K562 (cell line): ENCODE results near the gene BLVRA. TPM values are rescaled to one million over a fixed set of nuclear protein-coding genes. Genes with fewer than 3 reads are reported as not detected.

Experiments
- ETS2 ChIP-seq: IDR thresholded peaks from 2 replicates; pipeline ENCODE4 v1.6.1; 2016; ENCODE audit warnings: borderline replicate concordance, missing genetic modification characterization, mild to moderate bottlenecking, moderate library complexity, missing compliant biosample characterization; ENCODE audit not compliant: poor library complexity, severe bottlenecking
- KLF6 ChIP-seq: fragments of 250-450 bp; sonication (Bioruptor Pico); IDR thresholded peaks from 2 replicates; pipeline ENCODE4 v1.4.0; 2020; ENCODE audit warnings: mild to moderate bottlenecking, moderate library complexity, borderline replicate concordance
- MAFK ChIP-seq: IDR thresholded peaks from 2 replicates; pipeline ENCODE4 v1.6.1; 2011; ENCODE audit warnings: low read length, improper control_type of control experiment
- POLR3G ChIP-seq: IDR thresholded peaks from 2 replicates; pipeline ENCODE4 v1.6.1; 2011; ENCODE audit not compliant: insufficient read length, insufficient replicate concordance; ENCODE audit errors: extremely low read depth
- ZBTB2 ChIP-seq: fragments of 450-650 bp; IDR thresholded peaks from 2 replicates; pipeline ENCODE4 v1.6.1; 2016; ENCODE audit warnings: antibody characterized with exemption
- ZFPM2 ChIP-seq: fragments of 250-450 bp; sonication (Bioruptor Pico); IDR thresholded peaks from 2 replicates; pipeline ENCODE4 v1.5.1; 2022; ENCODE audit warnings: mild to moderate bottlenecking
- ZNF121 ChIP-seq: sonication (generic); formaldehyde crosslinking; conservative IDR thresholded peaks from 2 replicates; pipeline ENCODE4 v1.8.0; 2022; ENCODE audit warnings: missing genetic modification reagents
- ZNF41 ChIP-seq: fragments of 250-450 bp; sonication (Bioruptor Pico); conservative IDR thresholded peaks from 2 replicates; pipeline ENCODE4 v1.4.0; 2020; ENCODE audit warnings: mild to moderate bottlenecking
- ZNF764 ChIP-seq: fragments of 250-450 bp; sonication (Bioruptor Pico); IDR thresholded peaks from 2 replicates; pipeline ENCODE4 v1.4.0; 2020; ENCODE audit warnings: low read depth, mild to moderate bottlenecking, moderate library complexity
- polyA plus RNA-seq, 8 experiments: library from polyadenylated mRNA; depleted of rRNA in 4 of 8; stranded (reverse) in 5 of 8; unstranded in 3 of 8; fragments of >200 nt; fragmentation: Nextera tagmentation in 2 of 8; fragmentation: Illumina TruSeq in 1 of 8; extraction: Ambion mirVana in 2 of 8; extraction: Trizol in 1 of 8; gene quantifications; 2 replicates each; pipeline versions ENCODE4 v1.2.1 to v1.2.3, GENCODE V29; 2011 to 2014; ENCODE audit warnings: inconsistent platforms in 1 of 8, missing spikeins in 1 of 8
- total RNA-seq, 7 experiments: library from RNA; depleted of rRNA in 6 of 7; stranded (reverse); fragments of >200 nt in 6 of 7; fragmentation: Illumina TruSeq in 2 of 7; extraction: Trizol in 2 of 7; gene quantifications; 2 replicates each; pipeline versions ENCODE4 v1.2.1 to v1.2.3, GENCODE V29; 2011 to 2021; ENCODE audit warnings: low replicate concordance in 1 of 7
- TF ChIP-seq, protein P1 (sequence below), 2 experiments: fragments of 150-350 bp in 1 of 2; IDR thresholded peaks; 2 replicates each; pipeline ENCODE4 v1.6.1; 2012 to 2016; ENCODE audit warnings: low read depth in 2 of 2, low read length in 2 of 2, mild to moderate bottlenecking in 1 of 2, moderate library complexity in 1 of 2
- TF ChIP-seq, protein P2 (sequence below), 2 experiments: IDR thresholded peaks; 2 replicates each; pipeline ENCODE4 v1.6.1; 2011; ENCODE audit warnings: borderline replicate concordance in 1 of 2, control low read depth in 1 of 2, low read depth in 1 of 2, low read length in 1 of 2, mild to moderate bottlenecking in 1 of 2, mixed read lengths in 1 of 2, moderate library complexity in 1 of 2; ENCODE audit not compliant: insufficient read depth in 1 of 2, insufficient read length in 1 of 2, poor library complexity in 1 of 2, severe bottlenecking in 1 of 2; ENCODE audit errors: extremely low read depth in 1 of 2
- TF ChIP-seq, protein P3 (sequence below): fragments of 450-650 bp; conservative IDR thresholded peaks from 2 replicates; pipeline ENCODE4 v1.6.1; 2016; ENCODE audit warnings: missing genetic modification characterization, low read depth, mild to moderate bottlenecking, control low read depth, missing compliant biosample characterization
- TF ChIP-seq, protein P4 (sequence below): sonication (generic); formaldehyde crosslinking; IDR thresholded peaks from 2 replicates; pipeline ENCODE4 v1.8.1; 2023; ENCODE audit warnings: missing genetic modification reagents, mild to moderate bottlenecking, borderline replicate concordance

Gene BLVRA
- total and polyA plus RNA-seq, 9 of the 15 experiments (the other 6 are each of a cell fraction or from before 2014, with no cell fraction given): 48.5 to 147 (median 61.5) TPM

DNA sequence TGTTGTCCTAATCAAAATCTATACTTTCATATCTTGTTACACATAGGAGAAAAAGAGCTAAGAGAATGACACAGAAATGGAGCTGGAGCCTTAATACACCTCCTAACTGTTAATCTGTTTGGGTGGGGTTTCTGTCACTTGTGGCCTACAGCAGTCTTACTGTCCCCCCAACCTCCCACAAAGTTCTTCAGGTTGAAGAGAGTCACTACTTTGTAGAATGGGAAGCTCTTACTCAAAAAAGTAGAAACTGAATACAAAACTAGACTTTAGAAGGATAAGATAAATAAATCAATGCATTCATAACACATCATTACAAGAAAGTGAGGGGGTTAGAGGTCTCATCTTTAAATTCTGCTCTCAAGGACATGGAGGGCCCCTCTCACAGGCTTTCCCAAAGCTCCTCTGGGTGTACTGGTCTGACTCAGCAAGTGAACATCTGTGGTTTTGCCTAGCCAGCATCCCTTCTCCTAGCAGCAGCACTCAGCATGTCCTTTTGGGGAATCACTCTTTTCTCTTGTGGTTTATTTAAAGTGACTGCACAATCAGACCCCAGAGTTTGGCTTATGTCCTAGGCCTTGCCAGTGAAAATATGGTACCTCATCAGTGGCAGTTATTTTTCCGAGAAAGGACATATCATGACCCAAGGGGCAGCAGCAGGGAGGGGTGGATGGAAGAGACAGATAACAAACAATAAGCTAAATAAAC, 2.0 kb upstream of the BLVRA start (continued):
- no peak for TF ChIP-seq ZNF764 (CRISPR knock-in tag)
- no peak for TF ChIP-seq ZFPM2
- no peak for TF ChIP-seq POLR3G
- TF ChIP-seq, protein P1, sequence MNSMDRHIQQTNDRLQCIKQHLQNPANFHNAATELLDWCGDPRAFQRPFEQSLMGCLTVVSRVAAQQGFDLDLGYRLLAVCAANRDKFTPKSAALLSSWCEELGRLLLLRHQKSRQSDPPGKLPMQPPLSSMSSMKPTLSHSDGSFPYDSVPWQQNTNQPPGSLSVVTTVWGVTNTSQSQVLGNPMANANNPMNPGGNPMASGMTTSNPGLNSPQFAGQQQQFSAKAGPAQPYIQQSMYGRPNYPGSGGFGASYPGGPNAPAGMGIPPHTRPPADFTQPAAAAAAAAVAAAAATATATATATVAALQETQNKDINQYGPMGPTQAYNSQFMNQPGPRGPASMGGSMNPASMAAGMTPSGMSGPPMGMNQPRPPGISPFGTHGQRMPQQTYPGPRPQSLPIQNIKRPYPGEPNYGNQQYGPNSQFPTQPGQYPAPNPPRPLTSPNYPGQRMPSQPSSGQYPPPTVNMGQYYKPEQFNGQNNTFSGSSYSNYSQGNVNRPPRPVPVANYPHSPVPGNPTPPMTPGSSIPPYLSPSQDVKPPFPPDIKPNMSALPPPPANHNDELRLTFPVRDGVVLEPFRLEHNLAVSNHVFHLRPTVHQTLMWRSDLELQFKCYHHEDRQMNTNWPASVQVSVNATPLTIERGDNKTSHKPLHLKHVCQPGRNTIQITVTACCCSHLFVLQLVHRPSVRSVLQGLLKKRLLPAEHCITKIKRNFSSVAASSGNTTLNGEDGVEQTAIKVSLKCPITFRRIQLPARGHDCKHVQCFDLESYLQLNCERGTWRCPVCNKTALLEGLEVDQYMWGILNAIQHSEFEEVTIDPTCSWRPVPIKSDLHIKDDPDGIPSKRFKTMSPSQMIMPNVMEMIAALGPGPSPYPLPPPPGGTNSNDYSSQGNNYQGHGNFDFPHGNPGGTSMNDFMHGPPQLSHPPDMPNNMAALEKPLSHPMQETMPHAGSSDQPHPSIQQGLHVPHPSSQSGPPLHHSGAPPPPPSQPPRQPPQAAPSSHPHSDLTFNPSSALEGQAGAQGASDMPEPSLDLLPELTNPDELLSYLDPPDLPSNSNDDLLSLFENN (IDR thresholded peaks at IDR 0.05; ENCODE audit: low read depth in 2 of 2, low read length in 2 of 2): no peak
- TF ChIP-seq, protein P2, sequence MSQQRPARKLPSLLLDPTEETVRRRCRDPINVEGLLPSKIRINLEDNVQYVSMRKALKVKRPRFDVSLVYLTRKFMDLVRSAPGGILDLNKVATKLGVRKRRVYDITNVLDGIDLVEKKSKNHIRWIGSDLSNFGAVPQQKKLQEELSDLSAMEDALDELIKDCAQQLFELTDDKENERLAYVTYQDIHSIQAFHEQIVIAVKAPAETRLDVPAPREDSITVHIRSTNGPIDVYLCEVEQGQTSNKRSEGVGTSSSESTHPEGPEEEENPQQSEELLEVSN (IDR thresholded peaks at IDR 0.05; ENCODE audit: borderline replicate concordance in 1 of 2, extremely low read depth in 1 of 2, insufficient read depth in 1 of 2, insufficient read length in 1 of 2, low read depth in 1 of 2, low read length in 1 of 2, poor library complexity in 1 of 2, severe bottlenecking in 1 of 2): no peak
- TF ChIP-seq ETS2 (tag): no peak
- TF ChIP-seq, protein P3, sequence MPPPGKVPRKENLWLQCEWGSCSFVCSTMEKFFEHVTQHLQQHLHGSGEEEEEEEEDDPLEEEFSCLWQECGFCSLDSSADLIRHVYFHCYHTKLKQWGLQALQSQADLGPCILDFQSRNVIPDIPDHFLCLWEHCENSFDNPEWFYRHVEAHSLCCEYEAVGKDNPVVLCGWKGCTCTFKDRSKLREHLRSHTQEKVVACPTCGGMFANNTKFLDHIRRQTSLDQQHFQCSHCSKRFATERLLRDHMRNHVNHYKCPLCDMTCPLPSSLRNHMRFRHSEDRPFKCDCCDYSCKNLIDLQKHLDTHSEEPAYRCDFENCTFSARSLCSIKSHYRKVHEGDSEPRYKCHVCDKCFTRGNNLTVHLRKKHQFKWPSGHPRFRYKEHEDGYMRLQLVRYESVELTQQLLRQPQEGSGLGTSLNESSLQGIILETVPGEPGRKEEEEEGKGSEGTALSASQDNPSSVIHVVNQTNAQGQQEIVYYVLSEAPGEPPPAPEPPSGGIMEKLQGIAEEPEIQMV (tag): no peak
- TF ChIP-seq ZBTB2: no peak
- peak; percentile 85 for TF ChIP-seq MAFK
- TF ChIP-seq, protein P4, sequence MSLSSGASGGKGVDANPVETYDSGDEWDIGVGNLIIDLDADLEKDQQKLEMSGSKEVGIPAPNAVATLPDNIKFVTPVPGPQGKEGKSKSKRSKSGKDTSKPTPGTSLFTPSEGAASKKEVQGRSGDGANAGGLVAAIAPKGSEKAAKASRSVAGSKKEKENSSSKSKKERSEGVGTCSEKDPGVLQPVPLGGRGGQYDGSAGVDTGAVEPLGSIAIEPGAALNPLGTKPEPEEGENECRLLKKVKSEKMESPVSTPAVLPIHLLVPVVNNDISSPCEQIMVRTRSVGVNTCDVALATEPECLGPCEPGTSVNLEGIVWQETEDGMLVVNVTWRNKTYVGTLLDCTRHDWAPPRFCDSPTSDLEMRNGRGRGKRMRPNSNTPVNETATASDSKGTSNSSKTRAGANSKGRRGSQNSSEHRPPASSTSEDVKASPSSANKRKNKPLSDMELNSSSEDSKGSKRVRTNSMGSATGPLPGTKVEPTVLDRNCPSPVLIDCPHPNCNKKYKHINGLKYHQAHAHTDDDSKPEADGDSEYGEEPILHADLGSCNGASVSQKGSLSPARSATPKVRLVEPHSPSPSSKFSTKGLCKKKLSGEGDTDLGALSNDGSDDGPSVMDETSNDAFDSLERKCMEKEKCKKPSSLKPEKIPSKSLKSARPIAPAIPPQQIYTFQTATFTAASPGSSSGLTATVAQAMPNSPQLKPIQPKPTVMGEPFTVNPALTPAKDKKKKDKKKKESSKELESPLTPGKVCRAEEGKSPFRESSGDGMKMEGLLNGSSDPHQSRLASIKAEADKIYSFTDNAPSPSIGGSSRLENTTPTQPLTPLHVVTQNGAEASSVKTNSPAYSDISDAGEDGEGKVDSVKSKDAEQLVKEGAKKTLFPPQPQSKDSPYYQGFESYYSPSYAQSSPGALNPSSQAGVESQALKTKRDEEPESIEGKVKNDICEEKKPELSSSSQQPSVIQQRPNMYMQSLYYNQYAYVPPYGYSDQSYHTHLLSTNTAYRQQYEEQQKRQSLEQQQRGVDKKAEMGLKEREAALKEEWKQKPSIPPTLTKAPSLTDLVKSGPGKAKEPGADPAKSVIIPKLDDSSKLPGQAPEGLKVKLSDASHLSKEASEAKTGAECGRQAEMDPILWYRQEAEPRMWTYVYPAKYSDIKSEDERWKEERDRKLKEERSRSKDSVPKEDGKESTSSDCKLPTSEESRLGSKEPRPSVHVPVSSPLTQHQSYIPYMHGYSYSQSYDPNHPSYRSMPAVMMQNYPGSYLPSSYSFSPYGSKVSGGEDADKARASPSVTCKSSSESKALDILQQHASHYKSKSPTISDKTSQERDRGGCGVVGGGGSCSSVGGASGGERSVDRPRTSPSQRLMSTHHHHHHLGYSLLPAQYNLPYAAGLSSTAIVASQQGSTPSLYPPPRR (CRISPR knock-in tag): no peak
- TF ChIP-seq ZNF41: no peak
- no peak for TF ChIP-seq KLF6 (CRISPR knock-in tag)
- TF ChIP-seq ZNF121 (CRISPR knock-in tag): no peak
